Esophagus squamous epithelium (tissue), 4 donors: ENCODE data around the gene CLTRN.
"Not testable (repeated sequence)": the region's sequence is repeated elsewhere in the genome, so short reads cannot be mapped to it uniquely, and the experiment has no call there.

ENCODE experiments used
- POLR2A ChIP-seq, 4 donors: fragments of 450-650 bp; IDR thresholded peaks; one replicate each; pipeline ENCODE4 v1.6.1; 2017; ENCODE audit warnings: antibody characterized with exemption in 4 of 4, mild to moderate bottlenecking in 4 of 4, moderate library complexity in 3 of 4
- TF ChIP-seq, protein P1 (sequence below), 6 experiments: fragments of 450-650 bp in 4 of 6; fragments of 200-600 bp in 2 of 6; sonication (generic) in 2 of 6; IDR thresholded peaks; one replicate each; pipeline ENCODE4 v1.5.1; 2016 to 2019; ENCODE audit warnings: antibody characterized with exemption in 6 of 6, mild to moderate bottlenecking in 4 of 6, moderate library complexity in 4 of 6

DNA sequence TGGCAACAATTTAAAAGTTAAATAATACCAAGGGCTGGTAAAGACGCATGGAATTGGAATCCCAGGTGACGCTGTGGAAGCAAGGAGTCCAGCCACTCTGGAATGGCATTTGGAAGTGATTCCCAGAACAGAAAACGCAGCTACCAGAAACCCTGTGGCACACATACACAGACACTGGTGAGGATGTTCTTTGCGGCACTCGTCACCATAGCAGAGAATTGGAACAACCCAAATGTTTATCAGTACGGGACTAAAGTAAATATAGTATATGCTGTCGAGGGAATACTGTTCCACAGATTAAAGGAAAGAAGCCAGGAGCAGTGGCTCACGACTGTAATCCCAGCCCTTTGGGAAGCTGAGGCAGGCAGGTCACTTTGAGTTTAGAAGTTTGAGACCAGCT is 39.7 kb upstream of the CLTRN start:
- TF ChIP-seq, protein P1, sequence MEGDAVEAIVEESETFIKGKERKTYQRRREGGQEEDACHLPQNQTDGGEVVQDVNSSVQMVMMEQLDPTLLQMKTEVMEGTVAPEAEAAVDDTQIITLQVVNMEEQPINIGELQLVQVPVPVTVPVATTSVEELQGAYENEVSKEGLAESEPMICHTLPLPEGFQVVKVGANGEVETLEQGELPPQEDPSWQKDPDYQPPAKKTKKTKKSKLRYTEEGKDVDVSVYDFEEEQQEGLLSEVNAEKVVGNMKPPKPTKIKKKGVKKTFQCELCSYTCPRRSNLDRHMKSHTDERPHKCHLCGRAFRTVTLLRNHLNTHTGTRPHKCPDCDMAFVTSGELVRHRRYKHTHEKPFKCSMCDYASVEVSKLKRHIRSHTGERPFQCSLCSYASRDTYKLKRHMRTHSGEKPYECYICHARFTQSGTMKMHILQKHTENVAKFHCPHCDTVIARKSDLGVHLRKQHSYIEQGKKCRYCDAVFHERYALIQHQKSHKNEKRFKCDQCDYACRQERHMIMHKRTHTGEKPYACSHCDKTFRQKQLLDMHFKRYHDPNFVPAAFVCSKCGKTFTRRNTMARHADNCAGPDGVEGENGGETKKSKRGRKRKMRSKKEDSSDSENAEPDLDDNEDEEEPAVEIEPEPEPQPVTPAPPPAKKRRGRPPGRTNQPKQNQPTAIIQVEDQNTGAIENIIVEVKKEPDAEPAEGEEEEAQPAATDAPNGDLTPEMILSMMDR (IDR thresholded peaks at IDR 0.05), result not testable (repeated sequence)
- TF ChIP-seq POLR2A (IDR thresholded peaks at IDR 0.05), result not testable (repeated sequence)
